ENCODE data around the gene USP12. TPM values are rescaled to one million over a fixed set of nuclear protein-coding genes. Genes with fewer than 3 reads are reported as not detected.

USP12 gene
- total RNA-seq, 1 donor from 2014 or later: 17.9 TPM

- H3K36me3 ChIP-seq (ENCODE audit: control insufficient read depth, insufficient read depth, low read length): no peaks in the 10 kb centered on the region
- no peak for DNase-seq (ENCODE audit: low read depth)
- no peak for FAIRE-seq
- no peak for TF ChIP-seq CTCF (IDR thresholded peaks at IDR 0.05; ENCODE audit: insufficient read depth, low read length, severe bottlenecking)
- no peaks in the 10 kb centered on the region for H3K27me3 ChIP-seq (ENCODE audit: control insufficient read depth, insufficient read depth, low read length)
- no peak overlapping the region for H3K4me3 ChIP-seq (ENCODE audit: low read depth, low read length)
These were observed 17.6 kb upstream of the USP12 start for GRCh38 chr13:27189192-27189591.

- Histone ChIP-seq H3K27me3 (ENCODE audit: control insufficient read depth, insufficient read depth, low read length) (no peaks in the 10 kb centered on the region), H3K4me3 (ENCODE audit: low read depth, low read length) (no peak overlapping the region), H3K36me3 (ENCODE audit: control insufficient read depth, insufficient read depth, low read length) (no peaks in the 10 kb centered on the region)
- DNase-seq (ENCODE audit: low read depth) (peak; percentile 33), FAIRE-seq (no peak)
- no peak for TF ChIP-seq CTCF (IDR thresholded peaks at IDR 0.05; ENCODE audit: insufficient read depth, low read length, severe bottlenecking)
These were observed 16.6 kb upstream of the USP12 start for GRCh38 chr13:27188239-27188638.

GRCh38 chr13:27186295-27186694 lies 14.7 kb upstream of the USP12 start:
- FAIRE-seq: no peak
- Histone ChIP-seq H3K4me3 (ENCODE audit: low read depth, low read length) (no peak overlapping the region), H3K27me3 (ENCODE audit: control insufficient read depth, insufficient read depth, low read length) (no peaks in the 10 kb centered on the region), H3K36me3 (ENCODE audit: control insufficient read depth, insufficient read depth, low read length) (no peaks in the 10 kb centered on the region)
- no peak for TF ChIP-seq CTCF (IDR thresholded peaks at IDR 0.05; ENCODE audit: insufficient read depth, low read length, severe bottlenecking)
- peak; percentile 75 for DNase-seq (ENCODE audit: low read depth)

- no peaks in the 10 kb centered on the region for H3K27me3 ChIP-seq (ENCODE audit: control insufficient read depth, insufficient read depth, low read length)
- H3K36me3 ChIP-seq (ENCODE audit: control insufficient read depth, insufficient read depth, low read length): no peaks in the 10 kb centered on the region
- H3K4me3 ChIP-seq (ENCODE audit: low read depth, low read length): no peak overlapping the region
- FAIRE-seq (no peak), DNase-seq (ENCODE audit: low read depth) (peak; percentile 77)
- no peak for TF ChIP-seq CTCF (IDR thresholded peaks at IDR 0.05; ENCODE audit: insufficient read depth, low read length, severe bottlenecking)
These were observed 12.0 kb upstream of the USP12 start for GRCh38 chr13:27183561-27184147.

GRCh38 chr13:27182844-27183497 lies 11.4 kb upstream of the USP12 start:
- TF ChIP-seq CTCF (IDR thresholded peaks at IDR 0.05; ENCODE audit: insufficient read depth, low read length, severe bottlenecking): no peak
- Histone ChIP-seq H3K36me3 (ENCODE audit: control insufficient read depth, insufficient read depth, low read length) (no peaks in the 10 kb centered on the region), H3K27me3 (ENCODE audit: control insufficient read depth, insufficient read depth, low read length) (no peaks in the 10 kb centered on the region), H3K4me3 (ENCODE audit: low read depth, low read length) (no peak overlapping the region)
- peak; percentile 77 for DNase-seq (ENCODE audit: low read depth)
- FAIRE-seq: no peak

GRCh38 chr13:27182054-27182453 lies 10.4 kb upstream of the USP12 start:
- no peak for TF ChIP-seq CTCF (IDR thresholded peaks at IDR 0.05; ENCODE audit: insufficient read depth, low read length, severe bottlenecking)
- DNase-seq (ENCODE audit: low read depth) (no peak), FAIRE-seq (no peak)
- H3K36me3 ChIP-seq (ENCODE audit: control insufficient read depth, insufficient read depth, low read length): no peaks in the 10 kb centered on the region
- H3K27me3 ChIP-seq (ENCODE audit: control insufficient read depth, insufficient read depth, low read length): no peaks in the 10 kb centered on the region
- H3K4me3 ChIP-seq (ENCODE audit: low read depth, low read length): no peak overlapping the region
